HG03139 (cell line): ENCODE measurements around the gene SLC15A3.

ENCODE experiments used
- ATAC-seq: cut with Tn5 transposase; IDR thresholded peaks from one replicate; pipeline ENCODE4 v1.9.1; 2021; ENCODE audit not compliant: unreplicated experiment

SLC15A3 gene

DNA sequence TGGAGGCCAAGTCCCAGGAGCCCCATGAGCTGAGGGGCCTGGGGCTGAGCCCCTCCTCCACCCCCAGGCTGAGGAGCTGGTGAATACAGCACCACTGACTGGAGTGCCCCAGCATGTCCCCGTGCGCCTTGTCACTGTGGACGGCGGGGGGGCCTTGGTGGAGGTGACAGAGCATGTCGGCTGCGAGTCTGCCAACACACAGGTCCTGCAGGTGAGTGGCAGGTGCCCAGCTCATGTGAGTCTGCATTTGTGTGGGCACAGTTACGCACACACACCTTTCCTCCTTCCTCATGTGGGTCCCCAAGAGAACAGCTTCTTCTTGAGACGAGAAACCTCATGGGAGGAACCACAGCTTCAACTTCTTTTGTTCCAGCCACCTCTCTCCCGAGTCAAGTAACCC, 20.1 kb downstream of the SLC15A3 start:
- no peak for ATAC-seq

- no peak for ATAC-seq
These were observed 21.6 kb downstream of the SLC15A3 start for GRCh38 chr11:60930394-60930793.

GRCh38 chr11:60929764-60930163, 22.2 kb downstream of the SLC15A3 start:
- ATAC-seq: no peak

DNA sequence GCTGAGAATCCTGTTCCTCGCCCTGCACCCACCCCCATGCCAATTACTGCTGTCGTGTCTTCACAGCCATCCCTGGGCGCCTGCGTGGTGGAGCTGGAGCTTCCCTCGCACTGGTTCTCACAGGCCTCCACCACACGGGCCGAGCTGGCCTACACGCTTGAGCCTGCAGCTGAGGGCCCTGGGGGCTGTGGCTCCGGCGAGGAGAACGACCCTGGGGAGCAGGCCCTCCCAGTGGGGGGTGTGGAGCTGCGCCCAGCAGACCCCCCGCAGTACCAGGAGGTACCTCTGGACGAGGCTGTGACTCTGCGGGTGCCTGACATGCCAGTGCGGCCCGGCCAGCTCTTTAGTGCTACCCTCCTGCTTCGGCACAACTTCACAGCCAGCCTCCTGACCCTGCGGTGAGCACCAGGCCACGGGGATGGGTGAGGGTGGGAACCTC, 23.4 kb downstream of the SLC15A3 start:
- no peak for ATAC-seq

DNA sequence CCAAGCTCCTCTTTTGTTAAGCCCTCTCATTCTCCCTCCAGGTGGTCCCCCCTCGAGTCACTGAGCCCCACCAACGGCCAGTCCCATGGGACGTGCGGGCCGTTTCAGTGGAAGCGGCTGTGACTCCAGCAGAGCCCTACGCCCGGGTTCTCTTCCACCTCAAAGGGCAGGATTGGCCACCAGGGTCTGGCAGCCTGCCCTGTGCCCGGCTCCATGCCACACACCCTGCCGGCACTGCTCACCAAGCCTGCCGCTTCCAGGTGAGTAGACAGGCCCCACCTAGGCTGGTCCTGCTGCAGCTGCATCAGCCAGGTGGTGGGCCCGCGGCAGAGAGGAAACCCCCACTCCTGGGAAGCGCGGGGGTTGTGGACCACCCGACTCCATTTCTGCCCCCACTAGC, 24.4 kb downstream of the SLC15A3 start:
- no peak for ATAC-seq

DNA sequence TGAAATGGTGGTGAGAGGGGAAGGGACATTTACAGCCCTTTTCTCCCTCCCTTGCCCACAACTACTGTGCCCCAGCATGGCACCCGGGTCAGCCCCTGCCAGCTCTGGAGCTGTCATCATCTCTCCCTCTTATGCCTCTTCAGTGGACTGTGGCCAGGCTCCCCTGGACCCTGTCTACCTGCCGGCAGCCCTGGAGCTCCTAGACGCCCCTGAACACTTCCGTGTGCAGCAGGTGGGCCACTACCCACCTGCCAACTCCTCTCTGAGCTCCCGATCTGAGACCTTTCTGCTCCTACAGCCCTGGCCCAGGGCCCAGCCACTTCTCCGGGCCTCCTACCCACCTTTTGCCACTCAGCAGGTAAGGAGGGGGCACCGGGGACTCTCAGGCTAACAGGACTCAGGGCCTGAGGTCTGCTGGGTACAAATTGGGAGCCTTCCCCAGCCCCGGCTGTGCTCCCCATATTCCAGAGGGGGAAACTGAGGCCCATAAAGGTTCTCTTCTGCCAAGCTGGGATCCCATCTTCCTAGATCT, 24.8 kb downstream of the SLC15A3 start:
- no peak for ATAC-seq

- ATAC-seq: no peak
These were observed 25.5 kb downstream of the SLC15A3 start for GRCh38 chr11:60926500-60926899.

DNA sequence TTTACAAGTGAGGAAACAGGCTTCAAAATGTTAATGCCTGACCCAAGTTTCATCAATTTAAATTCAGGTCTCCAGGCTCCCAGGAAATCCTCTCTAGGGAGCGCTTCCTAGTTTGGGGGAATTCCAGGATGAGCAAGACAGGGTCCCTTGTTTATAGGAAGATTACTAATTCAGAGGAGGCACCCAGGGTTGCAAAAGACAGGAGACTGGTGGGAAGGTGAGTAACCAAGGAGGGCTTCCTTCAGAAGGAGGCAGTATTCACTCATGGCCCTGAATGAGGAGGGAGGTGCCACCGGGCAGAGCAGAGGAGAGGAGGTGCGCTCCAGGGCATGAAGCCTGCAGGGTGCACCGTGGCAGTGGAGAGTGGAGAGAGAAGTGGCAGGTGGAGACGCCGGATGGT, 26.1 kb downstream of the SLC15A3 start:
- no peak for ATAC-seq

- ATAC-seq: no peak
These were observed 26.8 kb downstream of the SLC15A3 start for GRCh38 chr11:60924906-60925853.

DNA sequence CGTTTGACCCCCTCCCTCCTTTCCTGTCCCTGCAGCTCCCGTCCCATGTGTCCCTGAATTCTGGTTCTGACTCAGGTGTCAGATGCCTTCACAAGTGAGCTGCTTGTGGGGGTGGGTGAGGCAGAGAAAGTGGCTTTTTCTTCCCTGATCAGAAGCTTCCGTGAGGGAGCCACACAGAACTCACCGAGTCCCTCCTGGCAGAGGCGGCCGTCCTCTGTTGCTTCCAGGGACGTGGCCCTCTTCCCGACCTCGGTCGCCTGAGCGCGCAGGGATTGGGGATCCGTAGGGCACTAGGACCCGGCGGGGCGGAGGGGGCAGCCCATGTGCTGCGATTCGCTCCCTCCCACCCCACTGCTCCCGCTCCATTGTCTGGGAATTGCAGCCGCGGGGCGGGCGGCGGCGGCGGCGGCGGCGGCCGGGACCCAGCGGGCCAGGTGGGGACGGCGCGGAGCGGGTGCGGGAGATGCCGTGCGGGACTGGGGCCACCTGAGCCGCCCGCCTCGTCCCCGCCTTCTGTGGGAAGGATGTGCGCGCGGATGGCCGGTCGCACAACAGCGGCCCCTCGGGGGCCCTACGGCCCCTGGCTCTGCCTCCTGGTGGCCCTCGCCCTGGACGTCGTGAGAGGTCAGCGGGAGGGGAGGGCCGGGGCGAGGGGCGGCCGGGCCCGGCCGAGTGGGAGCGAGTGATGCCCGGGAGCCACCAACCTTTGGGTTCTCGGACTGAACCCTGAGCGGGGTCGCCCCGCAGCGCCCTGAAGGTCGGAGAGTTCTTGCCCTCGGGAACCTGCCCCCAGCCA, 27.7 kb downstream of the SLC15A3 start, which contains the start of gene TMEM132A:
TMEM132A (plus strand) TSS at position 351 of the 796 bp plus-strand sequence; CDS start at position 525, 174 bp downstream.
- no peak for ATAC-seq

DNA sequence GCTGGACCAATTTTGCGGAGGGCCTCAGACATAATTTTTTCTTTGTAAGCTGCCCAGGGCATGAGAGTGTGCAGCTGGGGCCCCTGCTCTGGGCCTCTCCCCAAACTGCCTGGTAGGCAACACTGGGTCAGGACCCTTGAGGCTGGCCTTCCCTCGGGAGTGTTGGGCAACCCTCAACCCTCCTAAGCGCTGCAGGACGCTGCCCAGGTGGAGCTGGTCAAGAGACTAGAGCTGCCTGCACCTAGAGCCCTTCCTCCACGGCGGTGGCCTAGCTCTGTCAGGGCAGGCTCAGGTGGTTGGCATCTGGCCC, 28.2 kb downstream of the SLC15A3 start:
- ATAC-seq: no peak

GRCh38 chr11:60923326-60923725, 28.6 kb downstream of the SLC15A3 start:
- ATAC-seq: no peak

DNA sequence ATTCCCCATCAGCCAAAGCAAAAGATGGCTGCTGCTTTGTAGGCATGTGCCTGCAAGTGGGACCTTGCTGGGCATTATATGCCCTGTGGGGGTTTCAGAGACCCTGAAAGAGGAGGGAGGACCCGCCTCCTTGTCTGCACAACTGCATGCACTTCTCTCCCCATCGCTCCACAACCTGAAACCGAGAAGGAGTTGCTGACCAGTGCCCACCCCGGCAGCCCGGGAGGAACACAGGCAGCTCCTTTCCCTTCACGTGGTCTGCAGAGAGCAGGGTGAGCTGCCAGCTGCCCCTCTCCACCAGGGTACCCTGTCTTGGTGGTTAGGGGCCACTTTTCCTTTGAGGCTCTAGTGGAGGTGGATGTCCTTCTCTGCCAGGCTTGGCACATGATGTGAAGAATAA, 29.1 kb downstream of the SLC15A3 start:
- no peak for ATAC-seq

GRCh38 chr11:60921777-60922335, 30.1 kb downstream of the SLC15A3 start:
- ATAC-seq: no peak

DNA sequence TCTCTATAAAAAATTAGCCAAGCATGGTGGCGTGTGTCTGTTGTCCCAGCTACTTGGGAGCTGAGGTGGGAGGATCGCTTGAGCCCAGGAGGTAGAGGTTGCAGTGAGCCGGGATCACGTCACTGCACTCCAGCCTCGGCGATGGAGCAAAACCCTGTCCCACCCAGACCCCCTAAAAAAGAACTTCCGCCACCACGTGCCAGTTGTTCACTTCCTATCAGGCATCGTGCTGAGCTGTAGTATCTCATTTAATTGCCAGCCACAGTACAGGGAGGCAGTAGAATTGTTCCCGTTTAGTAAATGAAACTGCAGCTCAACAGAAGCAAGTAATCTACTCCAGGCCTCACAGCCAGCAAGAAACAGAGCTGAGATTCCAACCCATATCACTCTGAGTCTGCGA, 30.7 kb downstream of the SLC15A3 start:
- no peak for ATAC-seq

GRCh38 chr11:60919956-60920355, 32.0 kb downstream of the SLC15A3 start:
- ATAC-seq: no peak

DNA sequence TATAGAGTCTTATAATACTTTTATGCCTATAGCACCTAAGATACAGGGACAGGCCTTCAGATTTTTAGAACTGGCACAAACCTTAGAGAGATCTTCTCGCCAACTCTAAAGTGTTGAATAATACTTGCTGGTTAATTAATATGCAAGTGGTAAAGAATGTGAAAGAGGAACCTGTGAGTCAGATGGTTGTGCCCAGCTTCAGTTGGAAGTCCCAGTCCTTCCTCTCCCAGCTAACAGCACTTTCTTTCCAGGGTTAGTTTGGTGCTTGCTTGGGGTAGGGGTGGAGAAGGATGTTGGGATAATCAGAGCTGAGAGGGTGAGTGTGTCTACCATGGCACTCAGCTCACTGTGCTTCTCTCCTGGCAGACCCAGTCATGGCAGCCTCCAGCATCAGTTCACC, 32.7 kb downstream of the SLC15A3 start:
- no peak for ATAC-seq

- ATAC-seq: no peak
These were observed 33.1 kb downstream of the SLC15A3 start for GRCh38 chr11:60918939-60919265.

DNA sequence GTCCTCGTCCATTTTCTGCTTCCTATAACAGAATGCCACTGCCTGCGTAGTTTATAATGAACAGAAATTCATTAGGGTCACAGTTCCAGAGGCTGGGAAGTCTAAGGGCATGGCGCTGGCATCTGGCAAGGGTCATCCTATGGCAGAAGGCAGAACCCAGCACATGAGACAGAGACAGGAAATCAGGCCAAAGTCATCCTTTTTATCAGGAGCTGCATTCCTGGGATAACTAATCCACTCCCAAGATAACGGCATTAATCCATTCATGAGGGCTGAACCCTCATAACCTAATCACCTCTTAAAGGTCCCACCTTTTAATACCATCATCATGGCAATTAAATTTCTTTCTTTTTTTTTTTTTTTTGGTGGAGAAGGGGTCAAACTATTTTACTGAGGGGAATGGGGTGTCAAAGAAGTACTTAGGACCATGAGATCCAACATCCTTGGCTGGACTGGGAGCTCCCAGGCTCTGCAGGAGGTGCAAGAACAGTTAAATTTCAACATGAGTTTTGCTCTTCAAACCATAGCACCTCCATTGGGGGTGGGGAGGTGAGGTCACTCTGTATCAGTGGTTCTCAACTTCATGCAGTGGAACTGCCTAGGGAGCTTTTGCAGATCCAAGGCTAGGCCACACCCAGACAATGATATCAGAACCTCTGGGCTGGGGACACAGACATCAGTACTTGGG, 33.6 kb downstream of the SLC15A3 start:
- no peak for ATAC-seq

DNA sequence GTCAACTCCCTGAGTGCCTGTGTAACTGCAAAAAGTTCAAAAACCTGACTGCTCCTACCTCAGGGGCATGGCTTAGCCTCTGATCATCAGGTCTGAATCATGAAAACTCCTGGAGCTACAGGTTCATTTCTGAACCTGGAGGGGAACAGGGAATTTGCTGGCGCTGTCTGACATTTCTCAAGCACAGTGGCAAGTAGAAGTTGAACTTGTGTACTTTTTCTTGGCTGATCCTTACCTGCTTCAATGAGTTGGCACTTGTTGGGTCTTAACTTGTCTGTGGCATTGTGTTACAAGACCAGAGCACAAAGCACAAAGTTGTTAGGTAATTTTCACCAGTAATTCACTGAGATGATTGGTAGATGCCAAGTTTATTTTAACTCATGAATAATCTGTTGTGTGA, 34.7 kb downstream of the SLC15A3 start:
- ATAC-seq: no peak

DNA sequence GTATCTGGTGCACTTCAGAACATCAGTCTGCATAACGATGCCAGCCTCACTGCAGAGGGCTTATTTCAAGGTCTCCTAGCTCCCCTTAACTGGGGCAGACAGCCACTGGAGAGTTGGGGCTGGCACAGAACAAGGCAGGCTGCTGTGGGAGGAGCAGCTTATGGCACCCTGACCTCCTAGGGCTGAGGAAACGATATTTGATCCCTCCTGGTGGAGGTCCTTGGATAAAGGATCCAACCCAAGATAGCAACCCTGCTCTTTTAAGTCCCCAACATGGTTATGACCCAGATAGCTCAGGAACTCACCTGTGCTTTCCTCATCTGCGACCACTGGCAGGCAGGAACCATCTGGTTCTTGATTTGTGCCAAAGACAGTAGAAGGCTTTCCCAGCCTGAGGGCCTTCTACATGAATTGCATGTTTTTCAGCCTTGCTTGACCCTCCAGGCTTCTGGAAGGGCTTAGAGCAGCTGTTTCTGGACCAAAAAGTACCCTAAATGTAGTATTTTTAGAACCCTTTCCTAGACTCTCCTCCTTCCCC, 35.2 kb downstream of the SLC15A3 start:
- ATAC-seq: no peak
